GM10266 (cell line): ENCODE results near the gene P2RX7.

ENCODE experiments used
- DNase-seq: peaks from one replicate; pipeline ENCODE4 v3.0.0; 2012; ENCODE audit errors: extremely low spot score
- CTCF ChIP-seq: IDR thresholded peaks from 2 replicates; pipeline ENCODE4 v1.5.1; 2012; ENCODE audit warnings: mild to moderate bottlenecking, low read depth; ENCODE audit not compliant: control insufficient read depth, insufficient read depth; ENCODE audit errors: missing control alignments

The P2RX7 gene

GRCh38 chr12:121212875-121213274, 80.2 kb downstream of the P2RX7 start:
- no peak for TF ChIP-seq CTCF
- no peak for DNase-seq

DNA sequence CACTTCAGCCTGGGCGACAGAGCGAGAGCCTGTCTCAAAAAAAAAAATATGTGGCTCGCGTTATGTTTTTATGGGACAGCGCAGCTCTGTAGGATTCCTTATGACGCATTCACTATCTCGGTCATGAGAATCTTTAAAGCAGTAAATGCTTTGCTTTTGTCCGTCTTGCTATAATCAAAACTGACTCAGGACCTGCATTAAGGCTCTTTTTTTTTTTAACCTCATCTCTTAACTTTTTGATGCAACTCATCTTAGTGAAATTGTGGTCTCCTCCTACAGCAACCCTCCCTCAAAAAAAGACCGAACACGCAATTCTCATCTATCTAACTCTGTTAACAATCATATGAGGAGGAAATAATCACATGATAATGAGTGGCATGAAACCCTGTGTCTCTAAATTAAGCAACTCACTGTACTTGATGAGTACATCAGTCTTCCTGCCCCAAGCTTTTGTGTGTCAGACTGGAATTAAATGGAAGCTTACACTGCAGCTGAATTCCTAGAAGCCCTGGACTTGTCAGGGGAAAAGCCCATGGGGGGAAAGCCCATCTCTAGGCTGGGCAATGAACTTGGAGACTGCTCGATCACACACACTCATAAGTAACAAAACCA, 81.6 kb downstream of the P2RX7 start:
- DNase-seq = no peak
- TF ChIP-seq CTCF = no peak

DNA sequence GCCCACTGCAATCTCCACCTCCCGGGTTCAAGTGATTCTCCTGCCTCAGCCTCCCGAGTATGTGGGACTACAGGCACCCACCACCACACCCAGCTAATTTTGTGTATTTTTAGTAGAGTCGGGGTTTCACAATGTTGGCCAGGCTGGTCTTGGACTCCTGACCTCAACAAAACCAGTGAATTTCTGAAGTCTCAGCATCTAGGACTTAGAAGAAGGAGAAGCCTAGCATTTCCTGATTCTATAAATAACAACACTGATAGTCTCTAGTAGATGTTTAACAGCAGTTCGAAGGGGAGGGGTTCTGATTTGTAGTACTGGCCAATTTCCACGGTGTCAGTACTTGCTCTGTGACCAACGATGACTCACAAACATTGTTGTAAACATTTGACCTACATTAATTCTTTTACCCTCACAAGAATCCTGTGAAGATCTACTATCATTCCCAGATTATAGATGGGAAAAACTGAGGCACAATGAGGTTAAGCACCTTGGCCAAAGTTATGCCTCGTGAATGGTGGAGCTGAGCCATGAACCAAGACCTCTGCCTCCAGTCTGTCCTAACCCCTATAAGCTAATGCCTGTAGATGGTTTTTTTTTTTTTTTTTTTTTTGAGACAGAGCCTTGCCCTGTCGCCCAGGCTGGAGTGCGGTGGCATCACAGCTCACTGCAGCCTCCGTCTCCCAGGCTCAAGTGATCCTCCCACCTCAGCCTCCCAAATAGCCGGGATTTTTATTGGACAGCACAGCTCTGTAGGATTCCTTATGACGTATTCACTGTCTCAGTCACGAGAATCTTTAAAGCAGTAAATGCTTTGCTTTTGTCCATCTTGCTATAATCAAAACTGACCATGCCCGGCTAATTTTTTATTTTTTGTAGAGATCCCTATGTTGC, 82.4 kb downstream of the P2RX7 start:
- TF ChIP-seq CTCF = no peak
- no peak for DNase-seq

DNA sequence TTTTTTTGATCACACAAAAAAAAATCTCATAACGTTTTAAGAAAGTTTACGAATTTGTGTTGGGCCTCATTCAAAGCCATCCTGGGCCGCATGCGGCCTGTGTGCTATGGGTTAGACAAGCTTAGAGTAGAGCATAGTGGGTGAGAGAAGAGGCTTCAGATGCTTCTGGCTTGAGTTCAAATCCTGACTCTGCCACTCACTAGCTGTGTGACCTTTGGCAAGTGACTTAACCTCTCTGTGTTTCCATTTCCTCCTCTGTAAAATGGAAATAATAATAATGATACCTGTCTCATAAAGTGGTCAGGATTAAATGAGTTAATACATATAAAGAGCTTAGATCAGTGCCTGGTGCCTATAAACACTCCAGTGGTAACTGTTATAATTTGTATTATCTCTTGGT, 83.4 kb downstream of the P2RX7 start:
- TF ChIP-seq CTCF = no peak
- no peak for DNase-seq

- DNase-seq = no peak
- TF ChIP-seq CTCF = no peak
Observed at GRCh38 chr12:121217063-121217462, 84.4 kb downstream of the P2RX7 start.

DNA sequence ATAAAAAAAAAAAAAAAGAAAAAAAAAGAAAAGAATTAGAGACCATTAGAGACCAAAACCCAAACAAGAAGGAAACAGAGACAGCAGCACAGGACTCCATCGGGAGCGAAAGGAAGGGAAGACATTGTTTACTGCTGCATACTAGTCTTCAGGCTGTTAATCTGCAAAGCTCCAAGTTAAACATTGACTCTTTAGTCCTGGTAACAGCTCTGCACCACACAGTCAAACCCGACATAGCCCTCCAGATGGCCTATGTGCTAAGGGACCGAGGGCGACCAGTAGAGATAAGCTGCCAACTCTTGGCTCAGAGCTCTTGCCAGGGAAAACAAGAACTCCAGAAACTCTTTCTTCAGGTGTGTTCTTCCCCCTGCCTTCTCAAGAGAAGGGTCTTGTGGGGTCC, 85.1 kb downstream of the P2RX7 start:
- TF ChIP-seq CTCF = no peak
- DNase-seq = no peak
